Lower leg skin (tissue), 3 donors: Measurements from ENCODE around the gene UBE2G1.

Source experiments
- CTCF ChIP-seq, 3 donors: fragments of 450-650 bp; IDR thresholded peaks; one replicate each; pipeline ENCODE4 v1.5.1; 2016; ENCODE audit warnings: antibody characterized with exemption in 3 of 3, mild to moderate bottlenecking in 3 of 3, moderate library complexity in 2 of 3
- POLR2A ChIP-seq, 2 donors: fragments of 450-650 bp; IDR thresholded peaks; one replicate each; pipeline ENCODE4 v1.6.1; 2016 to 2017; ENCODE audit warnings: antibody characterized with exemption in 2 of 2, mild to moderate bottlenecking in 1 of 2, moderate library complexity in 1 of 2

- TF ChIP-seq CTCF (IDR thresholded peaks at IDR 0.05): no peak
- no peak for TF ChIP-seq POLR2A (IDR thresholded peaks at IDR 0.05)
Measured at GRCh38 chr17:4304417-4305027, 62.0 kb downstream of the UBE2G1 start.
